H1 (cell line): ENCODE results near the gene ST3GAL3.

Experiments
- CTCF ChIP-seq, 3 experiments: IDR thresholded peaks; 1 replicate in 2 of 3; 2 replicates in 1 of 3; pipeline versions ENCODE4 v1.5.1 to v1.6.1; 2011; ENCODE audit warnings: low read length in 3 of 3, mild to moderate bottlenecking in 3 of 3, inconsistent platforms in 2 of 3, low read depth in 1 of 3, moderate library complexity in 1 of 3; ENCODE audit not compliant: insufficient read depth in 1 of 3; ENCODE audit errors: control extremely low read depth in 1 of 3
- EP300 ChIP-seq, 2 experiments: IDR thresholded peaks; 1 replicate in 1 of 2; 2 replicates in 1 of 2; pipeline ENCODE4 v1.6.1; 2011 to 2012; ENCODE audit warnings: low read depth in 2 of 2, low read length in 2 of 2, mild to moderate bottlenecking in 2 of 2, borderline replicate concordance in 1 of 2, inconsistent platforms in 1 of 2, moderate library complexity in 1 of 2
- EZH2 ChIP-seq: fragments of 200-600 bp; sonication (generic); IDR thresholded peaks from 2 replicates; pipeline ENCODE4 v1.7.1; 2012; ENCODE audit warnings: low read depth, mild to moderate bottlenecking, moderate library complexity, low read length, inconsistent platforms; ENCODE audit not compliant: severe bottlenecking
- FOSL1 ChIP-seq: IDR thresholded peaks from 2 replicates; pipeline ENCODE4 v1.6.1; 2011; ENCODE audit warnings: mild to moderate bottlenecking, low read depth, low read length, moderate library complexity; ENCODE audit not compliant: insufficient read depth
- JUN ChIP-seq: IDR thresholded peaks from 2 replicates; pipeline ENCODE4 v1.6.1; 2011; ENCODE audit warnings: low read depth, mild to moderate bottlenecking, improper control_type of control experiment, low read length
- JUND ChIP-seq: IDR thresholded peaks from 2 replicates; pipeline ENCODE4 v1.6.1; 2011; ENCODE audit warnings: mild to moderate bottlenecking, improper control_type of control experiment, low read length
- POLR2A ChIP-seq, 2 experiments: IDR thresholded peaks; 1 replicate in 1 of 2; 2 replicates in 1 of 2; pipeline ENCODE4 v1.6.1; 2011; ENCODE audit warnings: low read depth in 2 of 2, low read length in 2 of 2, mild to moderate bottlenecking in 2 of 2; ENCODE audit errors: control extremely low read depth in 1 of 2
- RFX5 ChIP-seq: IDR thresholded peaks from 2 replicates; pipeline ENCODE4 v1.6.1; 2011; ENCODE audit warnings: low read depth, low read length, improper control_type of control experiment, borderline replicate concordance
- RXRA ChIP-seq: IDR thresholded peaks from 2 replicates; pipeline ENCODE4 v1.6.1; 2011; ENCODE audit warnings: low read depth, mild to moderate bottlenecking, low read length, moderate library complexity; ENCODE audit not compliant: insufficient read depth
- TAF1 ChIP-seq: IDR thresholded peaks from 2 replicates; pipeline ENCODE4 v1.6.1; 2011; ENCODE audit warnings: mild to moderate bottlenecking, low read depth, low read length
- TEAD4 ChIP-seq: IDR thresholded peaks from 2 replicates; pipeline ENCODE4 v1.6.1; 2012; ENCODE audit warnings: low read depth, low read length, inconsistent platforms, mixed read lengths
- ZNF274 ChIP-seq: IDR thresholded peaks from 2 replicates; pipeline ENCODE4 v1.7.0; 2012; ENCODE audit warnings: low read length, borderline replicate concordance; ENCODE audit errors: extremely low read depth

DNA sequence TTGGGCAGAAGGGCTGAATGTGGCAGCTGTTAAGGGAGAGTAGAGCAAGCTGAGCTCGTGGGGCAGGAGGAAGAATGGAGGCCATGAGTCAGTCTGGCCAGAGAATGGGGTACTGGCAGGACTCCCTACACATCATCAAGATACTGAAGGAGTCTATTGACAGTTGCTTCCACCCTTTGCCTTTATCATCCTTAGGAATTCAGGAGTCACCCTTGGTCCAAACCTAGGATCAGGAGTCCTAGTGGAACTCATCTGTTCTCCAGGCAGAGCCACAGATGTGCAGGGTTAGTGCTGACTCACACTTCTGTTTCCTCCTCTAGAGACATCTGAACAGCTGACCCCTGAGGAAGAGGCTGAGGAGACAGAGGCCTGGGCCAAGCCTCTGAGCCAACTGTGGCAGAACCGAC is 18.7 kb upstream of the ST3GAL3 start:
- no peak for TF ChIP-seq EZH2
- TF ChIP-seq RFX5, result no peak
- no peak for TF ChIP-seq POLR2A (IDR thresholded peaks at IDR 0.05; ENCODE audit: control extremely low read depth in 1 of 2, low read depth in 2 of 2, low read length in 2 of 2)
- no peak for TF ChIP-seq RXRA
- TF ChIP-seq EP300 (IDR thresholded peaks at IDR 0.05; ENCODE audit: borderline replicate concordance in 1 of 2, low read depth in 2 of 2, low read length in 2 of 2), result no peak
- no peak for TF ChIP-seq JUND
- TF ChIP-seq ZNF274, result no peak
- TF ChIP-seq TEAD4, result no peak
- TF ChIP-seq TAF1, result no peak
- no peak for TF ChIP-seq JUN
- no peak for TF ChIP-seq CTCF (IDR thresholded peaks at IDR 0.05; ENCODE audit: control extremely low read depth in 1 of 3, insufficient read depth in 1 of 3, low read depth in 1 of 3, low read length in 3 of 3)
- TF ChIP-seq FOSL1, result no peak
